Lower lobe of right lung (tissue), 2 donors: ENCODE results near the gene TPRN. TPM values are rescaled to one million over a fixed set of nuclear protein-coding genes. Genes with fewer than 3 reads are reported as not detected.

Source experiments
- ATAC-seq, 2 donors: fragments of 200-7000 bp; cut with Tn5 transposase; one replicate each; pipeline ENCODE4 v1.9.1; 2020 to 2022; ENCODE audit warnings: mild to moderate bottlenecking in 2 of 2, moderate library complexity in 2 of 2
- DNase-seq: peaks from one replicate; pipeline ENCODE4 v3.0.0-alpha.2; 2020
- H3K27ac ChIP-seq: fragments of 200-600 bp; one replicate; pipeline ENCODE4 v1.8.0; 2022
- H3K27me3 ChIP-seq: fragments of 200-600 bp; one replicate; pipeline ENCODE4 v1.8.0; 2022; ENCODE audit warnings: low read depth
- H3K36me3 ChIP-seq: fragments of 200-600 bp; one replicate; pipeline ENCODE4 v1.8.0; 2022; ENCODE audit warnings: mild to moderate bottlenecking
- H3K4me1 ChIP-seq: fragments of 200-600 bp; one replicate; pipeline ENCODE4 v1.8.0; 2022
- H3K4me3 ChIP-seq: fragments of 200-600 bp; one replicate; pipeline ENCODE4 v1.8.0; 2022; ENCODE audit warnings: mild to moderate bottlenecking
- H3K9me3 ChIP-seq: fragments of 200-600 bp; one replicate; pipeline ENCODE4 v1.8.0; 2022
- CTCF ChIP-seq: fragments of 200-600 bp; IDR thresholded peaks from one replicate; pipeline ENCODE4 v1.8.0; 2022; ENCODE audit warnings: antibody characterized with exemption, mild to moderate bottlenecking
- intact Hi-C: fragments of 100-400 bp; cut with DNase I; formaldehyde crosslinking; loops from one replicate; pipeline ENCODE4 v1.11.0; 2022
- long read RNA-seq: library from polyadenylated mRNA; unstranded; transcript quantifications from one replicate; pipeline ENCODE4 v2.0.0, GENCODE V29; 2021
- total RNA-seq: library from RNA; stranded (reverse); fragmentation: NEBNext Ultra II Directional; extraction: Animal tissue kit (Norgen Biotek cat#: 25700); gene quantifications from one replicate; pipeline ENCODE4 v1.2.1, GENCODE V29; 2021
- donor health status: DM: no; HTN: yes; CAD: no; lungs with severe emphysema.

Gene TPRN
- 17.8 TPM for total RNA-seq
- long read RNA-seq, transcript TPRN-202 (4 exons, 2,661 nt), result major isoform, 24 of 31 reads
- long read RNA-seq, partial matches to known transcripts, result 0 of 31 reads
- long read RNA-seq, other reads (novel, unspliced or antisense), result 3 of 31 reads

- intact Hi-C loops, result no loop called here
- no peaks in the 10 kb centered on the region for H3K9me3 ChIP-seq
- DNase-seq (peak; percentile 100), ATAC-seq (peak; percentile 95 to 97)
- H3K36me3 ChIP-seq, result no peaks in the 10 kb centered on the region
- H3K4me3 ChIP-seq, result peak within 1 kb of the TSS; percentile 69
- H3K27ac ChIP-seq, result peak within 1 kb of the TSS; percentile 85
- H3K27me3 ChIP-seq, result no peaks in the 10 kb centered on the region
- TF ChIP-seq CTCF, result no peak
- peaks cover 63% of the 10 kb centered on the region for H3K4me1 ChIP-seq
These were observed at the start of gene TPRN for GRCh38 chr9:137200311-137201204. Gene TPRN (minus strand): TSS chr9:137200741. CDS start chr9:137200711, 30 bp downstream.

GRCh38 chr9:137247916-137248175 lies 47.3 kb upstream of the TPRN start:
- Histone ChIP-seq H3K36me3 (peaks cover 11% of the 10 kb centered on the region), H3K9me3 (no peaks in the 10 kb centered on the region), H3K4me1 (peaks cover 16% of the 10 kb centered on the region), H3K4me3 (no peak overlapping the region), H3K27me3 (no peaks in the 10 kb centered on the region), H3K27ac (peak overlapping the region; percentile 33)
- ATAC-seq (no peak), DNase-seq (no peak)
- no peak for TF ChIP-seq CTCF
- intact Hi-C loops, result no loop called here

- intact Hi-C loops, result no loop called here
- no peak for TF ChIP-seq CTCF
- peaks cover 16% of the 10 kb centered on the region for H3K36me3 ChIP-seq
- DNase-seq, result no peak
- peak overlapping the region; percentile 33 for H3K27ac ChIP-seq
- peaks cover 21% of the 10 kb centered on the region for H3K4me1 ChIP-seq
- H3K9me3 ChIP-seq, result no peaks in the 10 kb centered on the region
- no peak overlapping the region for H3K4me3 ChIP-seq
- no peaks in the 10 kb centered on the region for H3K27me3 ChIP-seq
- peak; percentile 49 to 55 for ATAC-seq
These were observed 46.8 kb upstream of the TPRN start for GRCh38 chr9:137247135-137247915.

- H3K27me3 ChIP-seq, result no peaks in the 10 kb centered on the region
- peaks cover 28% of the 10 kb centered on the region for H3K4me1 ChIP-seq
- no peak overlapping the region for H3K4me3 ChIP-seq
- ATAC-seq (no peak), DNase-seq (no peak)
- TF ChIP-seq CTCF, result no peak
- H3K9me3 ChIP-seq, result no peaks in the 10 kb centered on the region
- H3K36me3 ChIP-seq, result peaks cover 23% of the 10 kb centered on the region
- H3K27ac ChIP-seq, result no peak overlapping the region
- intact Hi-C loops, result no loop called here
These were observed 45.2 kb upstream of the TPRN start for GRCh38 chr9:137245450-137246421.
